D721Med (cell line): ENCODE results near the gene AKT1S1.

Experiments
- DNase-seq: peaks from one replicate; pipeline ENCODE4 v3.0.0; 2011; ENCODE audit warnings: low spot score; ENCODE audit not compliant: insufficient read length
- FAIRE-seq: peaks from 2 replicates; lab custom pipeline; 2011; peaks lifted over from hg19 to GRCh38; lab: Jason Lieb, UNC
- CTCF ChIP-seq: IDR thresholded peaks from 2 replicates; pipeline ENCODE4 v1.5.1; 2012; ENCODE audit warnings: mild to moderate bottlenecking, control low read depth; ENCODE audit not compliant: insufficient read depth; ENCODE audit errors: missing control alignments

AKT1S1 gene

GRCh38 chr19:49875177-49875576, 2.0 kb downstream of the AKT1S1 start:
- no peak for TF ChIP-seq CTCF
- FAIRE-seq (no peak), DNase-seq (no peak)

GRCh38 chr19:49874503-49875157, 2.5 kb downstream of the AKT1S1 start:
- no peak for TF ChIP-seq CTCF
- FAIRE-seq (no peak), DNase-seq (no peak)

- FAIRE-seq (no peak), DNase-seq (no peak)
- no peak for TF ChIP-seq CTCF
Measured at GRCh38 chr19:49873834-49874233, 3.3 kb downstream of the AKT1S1 start.

- FAIRE-seq, result no peak
- no peak for TF ChIP-seq CTCF
- DNase-seq, result no peak
Measured at GRCh38 chr19:49873129-49873521, 4.0 kb downstream of the AKT1S1 start.

GRCh38 chr19:49872245-49873128, 4.7 kb downstream of the AKT1S1 start:
- no peak for DNase-seq
- no peak for FAIRE-seq
- no peak for TF ChIP-seq CTCF

- FAIRE-seq, result no peak
- TF ChIP-seq CTCF, result no peak
- DNase-seq, result no peak
Measured at GRCh38 chr19:49871349-49871985, 5.7 kb downstream of the AKT1S1 start.
